ENCODE results near the gene SPTLC3.

DNA sequence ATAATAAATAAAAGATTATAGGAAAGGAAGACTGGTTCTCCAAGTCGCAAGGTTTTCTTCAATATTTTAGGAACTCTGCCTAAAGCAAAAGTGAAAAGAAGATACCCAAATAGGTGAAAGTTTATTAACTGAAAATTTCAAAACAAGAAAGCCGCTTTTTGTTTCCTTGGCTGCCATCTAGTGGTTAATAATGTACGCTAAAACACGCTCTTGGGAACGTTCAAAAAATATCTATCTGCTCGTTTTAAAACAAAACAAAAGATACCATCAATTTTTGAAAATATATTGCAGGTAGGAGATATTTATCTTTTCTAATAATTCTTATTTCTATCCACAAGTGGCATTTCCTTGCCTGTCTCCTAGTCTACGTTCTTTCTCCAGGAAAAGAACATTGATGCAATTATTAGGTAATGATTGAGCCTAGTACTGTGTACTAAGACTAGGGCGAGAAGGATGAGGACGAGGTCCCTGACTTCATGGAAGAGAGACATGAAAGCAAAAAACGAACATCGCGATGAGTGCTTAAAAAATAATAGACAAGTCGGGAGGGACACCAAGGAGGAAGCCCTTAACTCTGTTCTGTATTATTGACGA is 97.2 kb downstream of the SPTLC3 start:
- TF ChIP-seq, protein P1, sequence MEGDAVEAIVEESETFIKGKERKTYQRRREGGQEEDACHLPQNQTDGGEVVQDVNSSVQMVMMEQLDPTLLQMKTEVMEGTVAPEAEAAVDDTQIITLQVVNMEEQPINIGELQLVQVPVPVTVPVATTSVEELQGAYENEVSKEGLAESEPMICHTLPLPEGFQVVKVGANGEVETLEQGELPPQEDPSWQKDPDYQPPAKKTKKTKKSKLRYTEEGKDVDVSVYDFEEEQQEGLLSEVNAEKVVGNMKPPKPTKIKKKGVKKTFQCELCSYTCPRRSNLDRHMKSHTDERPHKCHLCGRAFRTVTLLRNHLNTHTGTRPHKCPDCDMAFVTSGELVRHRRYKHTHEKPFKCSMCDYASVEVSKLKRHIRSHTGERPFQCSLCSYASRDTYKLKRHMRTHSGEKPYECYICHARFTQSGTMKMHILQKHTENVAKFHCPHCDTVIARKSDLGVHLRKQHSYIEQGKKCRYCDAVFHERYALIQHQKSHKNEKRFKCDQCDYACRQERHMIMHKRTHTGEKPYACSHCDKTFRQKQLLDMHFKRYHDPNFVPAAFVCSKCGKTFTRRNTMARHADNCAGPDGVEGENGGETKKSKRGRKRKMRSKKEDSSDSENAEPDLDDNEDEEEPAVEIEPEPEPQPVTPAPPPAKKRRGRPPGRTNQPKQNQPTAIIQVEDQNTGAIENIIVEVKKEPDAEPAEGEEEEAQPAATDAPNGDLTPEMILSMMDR (IDR thresholded peaks at IDR 0.05), result peak; percentile 67; the same call in 1 of the 2 replicates
- TF ChIP-seq SIN3A (IDR thresholded peaks at IDR 0.05; ENCODE audit: borderline replicate concordance, insufficient read depth, low read depth, low read length), result no peak
